Left ventricle myocardium inferior (tissue), 1 donor: ENCODE measurements around the gene ALG8. TPM values are rescaled to one million over a fixed set of nuclear protein-coding genes. Genes with fewer than 3 reads are reported as not detected.

Experiments used
- DNase-seq: peaks from one replicate; pipeline ENCODE4 v3.0.0-alpha.2; 2020
- H3K27ac ChIP-seq: fragments of 200-600 bp; replicated peaks from 2 replicates; pipeline ENCODE4 v1.8.0; 2021
- H3K27me3 ChIP-seq: fragments of 200-600 bp; 2 replicates; pipeline ENCODE4 v1.8.0; 2021; ENCODE audit warnings: low read depth
- H3K36me3 ChIP-seq: fragments of 200-600 bp; 2 replicates; pipeline ENCODE4 v1.8.0; 2021
- H3K4me1 ChIP-seq: fragments of 200-600 bp; 2 replicates; pipeline ENCODE4 v1.8.0; 2021
- H3K4me3 ChIP-seq: fragments of 200-600 bp; 2 replicates; pipeline ENCODE4 v1.8.0; 2021; ENCODE audit warnings: mild to moderate bottlenecking, moderate library complexity
- H3K9me3 ChIP-seq: fragments of 200-600 bp; replicated peaks from 2 replicates; pipeline ENCODE4 v1.8.0; 2021
- intact Hi-C: fragments of 100-400 bp; cut with micrococcal nuclease; formaldehyde crosslinking; loops from one replicate; pipeline ENCODE4 v1.11.0; 2022
- total RNA-seq: library from RNA; stranded (reverse); fragmentation: NEBNext Ultra II Directional; extraction: Animal tissue kit (Norgen Biotek cat#: 25700); gene quantifications from one replicate; pipeline ENCODE4 v1.2.1, GENCODE V29; 2021
- TF ChIP-seq, protein P1 (sequence below): fragments of 200-600 bp; IDR thresholded peaks from 2 replicates; pipeline ENCODE4 v1.8.0; 2021; ENCODE audit warnings: antibody characterized with exemption, mild to moderate bottlenecking, borderline replicate concordance
- donor health status: DM: no; HTN: yes; CAD: no; lungs with severe emphysema.

ALG8 gene
- total RNA-seq, 1 donor from 2014 or later: 15.3 TPM

DNA sequence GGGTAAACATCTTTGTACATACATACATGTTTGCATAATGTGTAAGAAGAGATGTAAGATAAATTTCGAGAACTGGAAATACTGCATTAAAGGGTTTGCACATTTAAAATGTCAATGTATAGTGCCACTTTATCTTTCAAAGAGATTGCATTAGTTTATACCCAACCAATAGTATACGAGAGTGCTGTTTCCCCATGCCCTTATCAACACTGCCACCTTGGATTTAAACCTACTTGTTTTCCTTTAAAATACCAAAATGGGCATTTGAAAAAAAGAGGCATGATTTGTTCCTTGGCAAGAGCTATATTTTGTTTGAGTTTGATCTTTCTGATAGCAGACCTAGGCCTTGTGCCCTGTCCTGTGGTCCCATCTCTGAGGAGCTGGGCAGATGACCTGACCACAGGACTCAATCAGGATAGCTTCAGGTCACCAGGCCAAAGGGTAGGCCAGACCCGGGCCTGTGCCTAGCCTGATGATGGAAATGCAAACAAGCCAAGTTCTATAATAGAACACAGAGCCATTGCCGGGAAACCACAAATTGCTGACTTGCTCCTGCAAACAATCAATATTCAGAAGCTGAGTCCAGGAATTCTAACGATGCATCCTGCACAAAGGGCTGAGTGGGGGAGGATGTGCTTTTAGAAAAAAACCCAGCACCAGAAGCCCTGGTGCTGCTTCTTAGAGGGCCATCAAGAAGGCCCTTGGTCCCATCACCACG is 16.9 kb upstream of the ALG8 start:
- no peak for DNase-seq
- Histone ChIP-seq H3K36me3 (no peaks in the 10 kb centered on the region), H3K27me3 (no peaks in the 10 kb centered on the region), H3K9me3 (no peaks in the 10 kb centered on the region), H3K4me1 (peaks cover 3% of the 10 kb centered on the region), H3K27ac (no peak overlapping the region), H3K4me3 (no peak overlapping the region)
- intact Hi-C loops: no loop called here
- TF ChIP-seq, protein P1, sequence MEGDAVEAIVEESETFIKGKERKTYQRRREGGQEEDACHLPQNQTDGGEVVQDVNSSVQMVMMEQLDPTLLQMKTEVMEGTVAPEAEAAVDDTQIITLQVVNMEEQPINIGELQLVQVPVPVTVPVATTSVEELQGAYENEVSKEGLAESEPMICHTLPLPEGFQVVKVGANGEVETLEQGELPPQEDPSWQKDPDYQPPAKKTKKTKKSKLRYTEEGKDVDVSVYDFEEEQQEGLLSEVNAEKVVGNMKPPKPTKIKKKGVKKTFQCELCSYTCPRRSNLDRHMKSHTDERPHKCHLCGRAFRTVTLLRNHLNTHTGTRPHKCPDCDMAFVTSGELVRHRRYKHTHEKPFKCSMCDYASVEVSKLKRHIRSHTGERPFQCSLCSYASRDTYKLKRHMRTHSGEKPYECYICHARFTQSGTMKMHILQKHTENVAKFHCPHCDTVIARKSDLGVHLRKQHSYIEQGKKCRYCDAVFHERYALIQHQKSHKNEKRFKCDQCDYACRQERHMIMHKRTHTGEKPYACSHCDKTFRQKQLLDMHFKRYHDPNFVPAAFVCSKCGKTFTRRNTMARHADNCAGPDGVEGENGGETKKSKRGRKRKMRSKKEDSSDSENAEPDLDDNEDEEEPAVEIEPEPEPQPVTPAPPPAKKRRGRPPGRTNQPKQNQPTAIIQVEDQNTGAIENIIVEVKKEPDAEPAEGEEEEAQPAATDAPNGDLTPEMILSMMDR: no peak

DNA sequence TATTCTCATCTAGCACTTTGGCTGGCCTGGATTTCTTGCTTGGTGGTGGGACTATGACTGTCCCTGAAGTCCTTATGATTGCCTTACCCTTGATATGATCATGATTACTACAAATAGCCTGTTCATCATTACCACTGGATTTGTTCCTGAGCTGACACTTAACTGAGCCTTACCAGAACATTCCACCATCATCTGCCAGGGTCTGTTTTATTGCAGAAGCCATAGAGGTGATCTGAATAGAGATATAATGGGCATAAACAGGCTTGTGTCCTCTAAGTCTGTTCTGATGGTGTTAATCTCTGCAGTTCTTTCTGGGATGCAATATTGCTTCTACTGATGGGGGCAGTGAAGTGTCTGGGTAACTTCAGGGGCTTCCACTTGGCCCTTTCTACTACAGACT is 12.4 kb upstream of the ALG8 start:
- no peaks in the 10 kb centered on the region for H3K36me3 ChIP-seq
- no peak overlapping the region for H3K27ac ChIP-seq
- TF ChIP-seq, protein P1: no peak
- no peak for DNase-seq
- no peak overlapping the region for H3K4me3 ChIP-seq
- no peaks in the 10 kb centered on the region for H3K9me3 ChIP-seq
- H3K27me3 ChIP-seq: no peaks in the 10 kb centered on the region
- H3K4me1 ChIP-seq: peaks cover 8% of the 10 kb centered on the region
- intact Hi-C loops: no loop called here

DNA sequence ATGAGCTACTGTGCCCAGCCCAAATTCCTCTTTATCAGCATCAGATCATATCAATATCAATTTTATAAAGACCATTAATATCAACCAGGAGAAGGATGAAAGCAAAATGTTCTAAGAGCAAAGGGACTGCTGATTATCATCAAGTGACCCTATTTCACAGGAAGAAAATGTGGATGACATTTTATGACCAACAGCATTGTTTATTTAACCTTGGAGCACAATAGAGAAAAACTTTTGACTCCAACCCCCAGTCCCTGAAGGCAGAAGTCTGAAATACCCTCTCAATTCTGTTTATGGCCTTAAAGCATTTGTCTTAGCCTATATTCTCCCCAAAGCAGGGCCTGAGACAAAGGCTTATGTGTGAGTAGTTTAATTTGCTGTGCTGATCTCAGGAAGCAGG is 11.3 kb upstream of the ALG8 start:
- intact Hi-C loops: no loop called here
- no peaks in the 10 kb centered on the region for H3K27me3 ChIP-seq
- H3K9me3 ChIP-seq: no peaks in the 10 kb centered on the region
- TF ChIP-seq, protein P1: no peak
- H3K4me3 ChIP-seq: no peak overlapping the region
- H3K36me3 ChIP-seq: no peaks in the 10 kb centered on the region
- no peak for DNase-seq
- H3K27ac ChIP-seq: no peak overlapping the region
- peaks cover 8% of the 10 kb centered on the region for H3K4me1 ChIP-seq

DNA sequence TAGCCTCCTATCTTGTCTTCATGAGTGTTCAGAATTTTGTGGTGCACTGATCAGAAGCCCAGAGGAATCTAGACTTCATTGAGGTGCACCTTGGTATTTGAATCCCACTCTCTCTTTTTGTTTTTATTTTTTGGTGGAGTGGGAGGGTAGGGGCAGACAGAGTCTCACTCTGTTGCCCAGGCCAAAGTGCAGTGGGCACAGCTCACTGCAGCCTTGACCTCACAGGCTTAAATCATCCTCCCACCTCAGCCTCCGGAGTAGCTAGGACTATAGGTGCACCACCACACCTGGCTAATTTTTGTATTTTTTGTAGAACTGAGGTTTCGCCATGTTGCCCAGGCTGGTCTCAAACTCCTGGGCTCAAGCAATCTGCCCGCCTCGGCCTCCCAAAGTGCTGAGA is 10.9 kb upstream of the ALG8 start:
- H3K4me3 ChIP-seq: no peak overlapping the region
- intact Hi-C loops: no loop called here
- peaks cover 8% of the 10 kb centered on the region for H3K4me1 ChIP-seq
- TF ChIP-seq, protein P1: no peak
- H3K36me3 ChIP-seq: no peaks in the 10 kb centered on the region
- H3K27ac ChIP-seq: no peak overlapping the region
- H3K9me3 ChIP-seq: no peaks in the 10 kb centered on the region
- no peak for DNase-seq
- H3K27me3 ChIP-seq: no peaks in the 10 kb centered on the region

DNA sequence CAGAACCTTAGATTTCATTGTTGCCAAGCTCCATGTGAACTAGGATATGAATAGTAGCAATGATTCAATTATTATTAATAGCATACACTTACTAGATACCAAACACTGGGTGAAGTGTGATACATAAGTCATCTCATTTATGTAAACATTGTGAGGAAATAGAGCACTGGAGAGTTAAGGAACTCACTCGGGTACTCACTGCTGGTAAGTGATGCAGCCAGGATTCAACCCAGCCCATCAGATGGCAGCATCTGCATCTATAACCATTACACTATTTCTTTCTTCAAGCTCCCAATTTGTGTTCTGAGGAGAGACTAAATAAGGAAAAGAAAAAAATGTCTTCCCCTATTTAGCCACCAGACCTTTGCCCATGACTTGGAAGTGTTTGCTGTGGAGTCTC is 10.2 kb upstream of the ALG8 start:
- Histone ChIP-seq H3K9me3 (no peaks in the 10 kb centered on the region), H3K4me3 (no peak overlapping the region), H3K36me3 (no peaks in the 10 kb centered on the region), H3K27ac (no peak overlapping the region), H3K4me1 (peaks cover 8% of the 10 kb centered on the region), H3K27me3 (no peaks in the 10 kb centered on the region)
- intact Hi-C loops: no loop called here
- DNase-seq: no peak
- TF ChIP-seq, protein P1: peak; percentile 56
